ENCODE data around the gene MLIP. TPM values are rescaled to one million over a fixed set of nuclear protein-coding genes. Genes with fewer than 3 reads are reported as not detected.

The MLIP gene
- total and polyA plus RNA-seq, 7 experiments from 2014 or later, result not detected

DNA sequence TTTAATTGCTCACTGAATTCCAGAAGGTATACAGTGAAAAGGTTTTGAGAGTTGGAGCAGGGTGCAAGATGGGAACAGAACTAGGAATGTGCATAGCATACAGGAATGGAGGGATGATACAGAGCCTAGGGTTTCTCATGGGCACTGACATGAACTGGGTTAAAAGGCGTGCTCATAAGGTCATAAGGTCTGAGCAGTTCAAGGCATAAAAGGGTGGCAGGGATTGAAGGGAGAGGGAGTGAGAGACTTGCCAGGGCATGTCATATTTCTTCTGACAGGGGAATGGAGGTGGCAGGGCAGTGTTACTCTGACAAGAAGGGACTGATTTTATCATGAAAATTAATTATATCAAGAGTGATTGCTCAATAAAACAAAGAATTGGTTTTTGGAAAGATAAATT is 4.7 kb downstream of the MLIP start:
- no peak overlapping the region for H3K4me3 ChIP-seq (ENCODE audit: low read length)
- H3K4me3 Mint-ChIP-seq, result no peak overlapping the region
- no peaks in the 10 kb centered on the region for H3K36me3 ChIP-seq (ENCODE audit: control insufficient read depth in 2 of 3, insufficient read depth in 3 of 3, low read length in 3 of 3)
- intact Hi-C loops (cut with micrococcal nuclease), result no loop called here
- H3K9me3 ChIP-seq (ENCODE audit: control insufficient read depth in 2 of 3, low read length in 3 of 3), result no peaks in the 10 kb centered on the region
- ATAC-seq, result no peak
- no peaks in the 10 kb centered on the region for H3K27me3 ChIP-seq (ENCODE audit: control insufficient read depth in 2 of 2, insufficient read depth in 2 of 2, low read length in 2 of 2)
- no peak overlapping the region for H3K27ac ChIP-seq (ENCODE audit: low read depth, low read length)
- H3K27ac Mint-ChIP-seq, result no peak overlapping the region
- H3K9me3 Mint-ChIP-seq, result peaks cover 0 to 24% (median 3%) of the 10 kb centered on the region in 11 donors
- ChIA-PET CTCF (no interaction called here), POLR2A (no interaction called here)
- no peak for DNase-seq
- no peaks in the 10 kb centered on the region for H3K4me1 ChIP-seq (ENCODE audit: control insufficient read depth in 2 of 2, insufficient read depth in 2 of 2, low read length in 2 of 2)
- H3K4me1 Mint-ChIP-seq, result no peaks in the 10 kb centered on the region
- H3K27me3 Mint-ChIP-seq, result peaks cover 0 to 11% (median 0%) of the 10 kb centered on the region in 5 donors
- H3K36me3 Mint-ChIP-seq, result peaks cover 0 to 10% (median 0%) of the 10 kb centered on the region in 5 donors

DNA sequence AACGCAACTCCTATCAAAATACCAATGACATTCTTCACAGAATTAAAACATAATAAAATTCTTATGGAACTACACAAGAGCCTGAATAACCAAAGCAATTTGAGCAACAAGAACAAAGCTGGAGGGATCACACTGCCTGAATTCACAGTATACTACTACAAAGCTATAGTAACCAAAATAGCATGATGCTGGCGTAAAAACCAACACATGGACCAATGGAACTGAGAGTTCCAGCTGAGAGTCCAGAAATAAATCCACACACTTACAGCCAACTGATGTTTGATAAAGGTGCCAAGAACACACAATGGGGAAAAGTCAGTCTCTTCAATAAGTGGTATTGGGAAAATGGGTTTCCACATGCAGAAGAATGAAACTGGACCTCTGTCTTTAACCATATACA is 6.9 kb downstream of the MLIP start:
- no peak overlapping the region for H3K4me3 ChIP-seq (ENCODE audit: low read length)
- Mint-ChIP-seq H3K4me1 (no peaks in the 10 kb centered on the region), H3K27me3 (peaks cover 0 to 11% (median 0%) of the 10 kb centered on the region in 5 donors), H3K36me3 (peaks cover 0 to 10% (median 0%) of the 10 kb centered on the region in 5 donors), H3K9me3 (peaks cover 0 to 24% (median 1%) of the 10 kb centered on the region in 11 donors), H3K4me3 (no peak overlapping the region), H3K27ac (no peak overlapping the region)
- ATAC-seq (no peak), DNase-seq (no peak)
- H3K27ac ChIP-seq (ENCODE audit: low read depth, low read length), result no peak overlapping the region
- intact Hi-C loops (cut with micrococcal nuclease), result no loop called here
- CTCF ChIA-PET, result no interaction called here
- no peaks in the 10 kb centered on the region for H3K27me3 ChIP-seq (ENCODE audit: control insufficient read depth in 2 of 2, insufficient read depth in 2 of 2, low read length in 2 of 2)
- H3K36me3 ChIP-seq (ENCODE audit: control insufficient read depth in 2 of 3, insufficient read depth in 3 of 3, low read length in 3 of 3), result no peaks in the 10 kb centered on the region
- POLR2A ChIA-PET, result no interaction called here
- no peaks in the 10 kb centered on the region for H3K4me1 ChIP-seq (ENCODE audit: control insufficient read depth in 2 of 2, insufficient read depth in 2 of 2, low read length in 2 of 2)
- H3K9me3 ChIP-seq (ENCODE audit: control insufficient read depth in 2 of 3, low read length in 3 of 3), result no peaks in the 10 kb centered on the region

DNA sequence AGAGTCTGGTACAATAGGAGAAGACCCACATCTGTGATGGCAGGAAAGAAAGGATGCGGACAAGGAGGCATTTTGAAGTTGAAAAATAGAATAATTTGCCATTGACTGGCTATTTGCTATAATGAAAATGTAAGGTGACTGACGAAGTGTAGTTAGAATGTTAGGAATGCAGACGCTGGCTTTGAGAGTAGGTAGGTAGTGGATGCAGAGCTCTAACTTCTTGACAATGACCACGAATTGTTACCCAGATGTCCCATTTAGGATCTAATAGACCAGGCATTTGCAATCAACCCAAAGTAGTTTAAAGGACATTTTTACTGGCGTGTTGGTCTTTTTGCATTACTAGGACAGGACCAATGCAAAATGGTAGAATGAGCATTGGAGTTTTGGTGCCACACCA is 14.2 kb downstream of the MLIP start:
- CTCF ChIA-PET, result no interaction called here
- POLR2A ChIA-PET, result no interaction called here
- intact Hi-C loops (cut with micrococcal nuclease), result no loop called here
- no peaks in the 10 kb centered on the region for H3K36me3 Mint-ChIP-seq
- H3K4me3 ChIP-seq (ENCODE audit: low read length), result no peak overlapping the region
- H3K4me1 Mint-ChIP-seq, result no peaks in the 10 kb centered on the region
- H3K27me3 ChIP-seq (ENCODE audit: control insufficient read depth in 2 of 2, insufficient read depth in 2 of 2, low read length in 2 of 2), result no peaks in the 10 kb centered on the region
- H3K36me3 ChIP-seq (ENCODE audit: control insufficient read depth in 2 of 3, insufficient read depth in 3 of 3, low read length in 3 of 3), result no peaks in the 10 kb centered on the region
- DNase-seq (no peak), ATAC-seq (no peak)
- no peak overlapping the region for H3K4me3 Mint-ChIP-seq
- peaks cover 0 to 4% (median under 1%) of the 10 kb centered on the region in 11 donors for H3K9me3 Mint-ChIP-seq
- peaks cover 0 to 4% (median 0%) of the 10 kb centered on the region in 5 donors for H3K27me3 Mint-ChIP-seq
- no peaks in the 10 kb centered on the region for H3K9me3 ChIP-seq (ENCODE audit: control insufficient read depth in 2 of 3, low read length in 3 of 3)
- no peaks in the 10 kb centered on the region for H3K4me1 ChIP-seq (ENCODE audit: control insufficient read depth in 2 of 2, insufficient read depth in 2 of 2, low read length in 2 of 2)
- H3K27ac Mint-ChIP-seq, result no peak overlapping the region
- no peak overlapping the region for H3K27ac ChIP-seq (ENCODE audit: low read depth, low read length)

DNA sequence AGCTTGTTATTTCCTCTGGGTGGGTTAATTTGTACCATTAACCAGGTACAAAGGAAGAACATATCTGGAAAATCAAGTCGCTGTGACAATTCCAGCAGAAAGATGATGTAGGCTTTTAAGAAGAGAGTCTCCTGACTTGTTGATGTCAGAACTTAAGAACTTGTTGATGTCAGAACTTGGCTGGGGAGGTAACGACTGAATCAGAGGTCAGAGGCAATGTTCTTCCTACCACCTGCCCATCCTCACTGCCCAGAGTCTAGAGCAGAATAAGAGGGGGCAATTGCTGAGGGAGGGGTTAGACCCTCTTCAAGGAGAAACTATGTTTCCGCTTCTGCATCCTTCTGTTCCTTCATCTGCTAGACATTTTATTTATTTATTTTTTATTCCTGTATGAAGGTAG is 18.9 kb downstream of the MLIP start:
- no peaks in the 10 kb centered on the region for H3K36me3 ChIP-seq (ENCODE audit: control insufficient read depth in 2 of 3, insufficient read depth in 3 of 3, low read length in 3 of 3)
- H3K36me3 Mint-ChIP-seq, result no peaks in the 10 kb centered on the region
- H3K27ac Mint-ChIP-seq, result no peak overlapping the region
- no peaks in the 10 kb centered on the region for H3K4me1 ChIP-seq (ENCODE audit: control insufficient read depth in 2 of 2, insufficient read depth in 2 of 2, low read length in 2 of 2)
- no peak overlapping the region for H3K4me3 ChIP-seq (ENCODE audit: low read length)
- no peaks in the 10 kb centered on the region for H3K27me3 ChIP-seq (ENCODE audit: control insufficient read depth in 2 of 2, insufficient read depth in 2 of 2, low read length in 2 of 2)
- no peaks in the 10 kb centered on the region for H3K4me1 Mint-ChIP-seq
- peaks cover 0 to 10% (median 0%) of the 10 kb centered on the region in 11 donors for H3K9me3 Mint-ChIP-seq
- DNase-seq (no peak), ATAC-seq (no peak)
- POLR2A ChIA-PET, result no interaction called here
- no peak overlapping the region for H3K4me3 Mint-ChIP-seq
- no peaks in the 10 kb centered on the region for H3K9me3 ChIP-seq (ENCODE audit: control insufficient read depth in 2 of 3, low read length in 3 of 3)
- H3K27ac ChIP-seq (ENCODE audit: low read depth, low read length), result no peak overlapping the region
- CTCF ChIA-PET, result no interaction called here
- H3K27me3 Mint-ChIP-seq, result peaks cover 0 to under 1% (median 0%) of the 10 kb centered on the region in 5 donors
- intact Hi-C loops (cut with micrococcal nuclease), result no loop called here

DNA sequence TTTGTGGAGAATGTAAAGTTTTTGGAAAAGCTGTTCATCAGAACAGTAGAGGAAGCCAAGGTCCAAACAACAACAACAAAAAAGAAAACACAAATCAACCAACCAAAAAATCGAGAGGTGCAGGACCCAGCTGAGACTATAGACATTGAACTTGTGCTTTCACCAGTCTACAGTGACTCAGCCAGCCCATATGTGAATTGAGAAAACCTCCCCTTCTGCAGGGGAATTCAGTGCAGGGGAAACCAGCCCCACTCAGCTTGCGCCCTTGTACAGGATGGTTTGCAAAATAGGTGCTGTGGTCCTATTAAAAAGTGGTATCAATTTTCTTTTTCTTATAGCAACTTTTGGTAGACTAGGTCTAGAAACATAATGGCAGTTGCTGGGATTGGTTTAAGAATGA is 21.3 kb downstream of the MLIP start:
- no peaks in the 10 kb centered on the region for H3K27me3 ChIP-seq (ENCODE audit: control insufficient read depth in 2 of 2, insufficient read depth in 2 of 2, low read length in 2 of 2)
- no peak for ATAC-seq
- Mint-ChIP-seq H3K9me3 (peaks cover 0 to 19% (median under 1%) of the 10 kb centered on the region in 11 donors), H3K27ac (no peak overlapping the region), H3K36me3 (no peaks in the 10 kb centered on the region), H3K27me3 (no peaks in the 10 kb centered on the region), H3K4me1 (no peaks in the 10 kb centered on the region), H3K4me3 (no peak overlapping the region)
- intact Hi-C loops (cut with micrococcal nuclease), result no loop called here
- no peak overlapping the region for H3K27ac ChIP-seq (ENCODE audit: low read depth, low read length)
- no peak overlapping the region for H3K4me3 ChIP-seq (ENCODE audit: low read length)
- DNase-seq, result no peak
- H3K36me3 ChIP-seq (ENCODE audit: control insufficient read depth in 2 of 3, insufficient read depth in 3 of 3, low read length in 3 of 3), result no peaks in the 10 kb centered on the region
- CTCF ChIA-PET, result no interaction called here
- no peaks in the 10 kb centered on the region for H3K9me3 ChIP-seq (ENCODE audit: control insufficient read depth in 2 of 3, low read length in 3 of 3)
- POLR2A ChIA-PET, result no interaction called here
- no peaks in the 10 kb centered on the region for H3K4me1 ChIP-seq (ENCODE audit: control insufficient read depth in 2 of 2, insufficient read depth in 2 of 2, low read length in 2 of 2)

DNA sequence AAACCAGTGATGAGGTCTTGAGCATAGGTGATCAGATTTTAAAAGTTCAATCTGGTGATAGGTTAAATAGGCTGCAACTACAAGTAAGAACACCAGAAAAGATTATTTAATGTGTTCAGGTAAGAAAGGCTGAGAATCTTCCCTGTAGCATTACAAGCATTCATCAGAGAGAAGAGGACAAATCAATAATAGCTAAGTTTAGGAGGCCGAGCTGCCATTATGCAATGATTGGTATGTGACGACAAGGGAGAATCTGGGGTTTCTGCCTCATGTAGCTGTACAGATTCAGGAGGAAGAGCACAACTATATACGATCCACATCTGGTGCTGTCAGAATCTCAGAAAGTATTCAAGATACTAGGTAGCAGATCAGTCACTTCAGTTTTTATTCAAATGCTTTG is 21.9 kb downstream of the MLIP start:
- no peaks in the 10 kb centered on the region for H3K27me3 ChIP-seq (ENCODE audit: control insufficient read depth in 2 of 2, insufficient read depth in 2 of 2, low read length in 2 of 2)
- Mint-ChIP-seq H3K9me3 (peaks cover 0 to 21% (median 2%) of the 10 kb centered on the region in 11 donors), H3K27ac (no peak overlapping the region), H3K4me3 (no peak overlapping the region), H3K27me3 (no peaks in the 10 kb centered on the region), H3K4me1 (no peaks in the 10 kb centered on the region), H3K36me3 (no peaks in the 10 kb centered on the region)
- H3K9me3 ChIP-seq (ENCODE audit: control insufficient read depth in 2 of 3, low read length in 3 of 3), result no peaks in the 10 kb centered on the region
- H3K27ac ChIP-seq (ENCODE audit: low read depth, low read length), result no peak overlapping the region
- no peak overlapping the region for H3K4me3 ChIP-seq (ENCODE audit: low read length)
- DNase-seq (no peak), ATAC-seq (no peak)
- no peaks in the 10 kb centered on the region for H3K36me3 ChIP-seq (ENCODE audit: control insufficient read depth in 2 of 3, insufficient read depth in 3 of 3, low read length in 3 of 3)
- POLR2A ChIA-PET, result no interaction called here
- no peaks in the 10 kb centered on the region for H3K4me1 ChIP-seq (ENCODE audit: control insufficient read depth in 2 of 2, insufficient read depth in 2 of 2, low read length in 2 of 2)
- intact Hi-C loops (cut with micrococcal nuclease), result no loop called here
- CTCF ChIA-PET, result no interaction called here

DNA sequence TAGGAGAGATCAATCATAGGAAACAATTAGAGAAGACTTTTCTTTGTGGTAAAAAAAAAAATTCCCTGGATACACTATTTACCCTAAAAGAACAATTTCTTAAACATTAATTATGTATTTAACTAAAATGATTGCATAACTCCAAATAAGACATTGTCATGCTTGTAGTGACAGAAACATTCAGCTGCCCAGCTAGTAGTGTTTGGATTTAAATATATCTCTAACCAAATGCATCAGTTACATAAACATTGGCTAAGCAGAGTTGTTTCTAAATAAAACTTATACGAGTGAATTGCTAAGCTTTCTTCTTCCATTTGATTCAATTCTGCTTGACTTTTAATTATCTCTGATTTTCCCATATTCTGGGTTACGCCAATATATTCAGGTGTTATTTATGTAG is 23.7 kb downstream of the MLIP start:
- H3K4me1 Mint-ChIP-seq, result no peaks in the 10 kb centered on the region
- H3K36me3 ChIP-seq (ENCODE audit: control insufficient read depth in 2 of 3, insufficient read depth in 3 of 3, low read length in 3 of 3), result no peaks in the 10 kb centered on the region
- DNase-seq, result no peak
- no peak for ATAC-seq
- intact Hi-C loops (cut with micrococcal nuclease), result no loop called here
- no peak overlapping the region for H3K27ac ChIP-seq (ENCODE audit: low read depth, low read length)
- H3K4me1 ChIP-seq (ENCODE audit: control insufficient read depth in 2 of 2, insufficient read depth in 2 of 2, low read length in 2 of 2), result no peaks in the 10 kb centered on the region
- H3K4me3 Mint-ChIP-seq, result no peak overlapping the region
- H3K4me3 ChIP-seq (ENCODE audit: low read length), result no peak overlapping the region
- peaks cover 0 to 21% (median 2%) of the 10 kb centered on the region in 11 donors for H3K9me3 Mint-ChIP-seq
- no peak overlapping the region for H3K27ac Mint-ChIP-seq
- ChIA-PET POLR2A (no interaction called here), CTCF (no interaction called here)
- H3K36me3 Mint-ChIP-seq, result no peaks in the 10 kb centered on the region
- H3K27me3 ChIP-seq (ENCODE audit: control insufficient read depth in 2 of 2, insufficient read depth in 2 of 2, low read length in 2 of 2), result no peaks in the 10 kb centered on the region
- H3K27me3 Mint-ChIP-seq, result no peaks in the 10 kb centered on the region
- H3K9me3 ChIP-seq (ENCODE audit: control insufficient read depth in 2 of 3, low read length in 3 of 3), result no peaks in the 10 kb centered on the region

All from naive thymus-derived CD4-positive, alpha-beta T cell (primary cell).